SJCRH30 (cell line): ENCODE results near the gene RFTN2. TPM values are rescaled to one million over a fixed set of nuclear protein-coding genes. Genes with fewer than 3 reads are reported as not detected.
"Not testable (repeated sequence)": the region's sequence is repeated elsewhere in the genome, so short reads cannot be mapped to it uniquely, and the experiment has no call there.

Experiments
- DNase-seq, 2 experiments: peaks; one replicate each; pipeline ENCODE4 v3.0.0-alpha.2; 2015 to 2020
- H3K27ac ChIP-seq: fragments of 250-450 bp; sonication (Bioruptor Pico); 2 replicates; pipeline ENCODE4 v1.5.1; 2020; ENCODE audit warnings: mild to moderate bottlenecking, moderate library complexity
- H3K27me3 ChIP-seq: fragments of 250-450 bp; sonication (Bioruptor Pico); 2 replicates; pipeline ENCODE4 v1.5.1; 2020; ENCODE audit warnings: mild to moderate bottlenecking, moderate library complexity
- H3K36me3 ChIP-seq: fragments of 250-450 bp; sonication (Bioruptor Pico); 2 replicates; pipeline ENCODE4 v1.5.1; 2020; ENCODE audit warnings: mild to moderate bottlenecking, moderate library complexity
- H3K4me1 ChIP-seq: fragments of 250-450 bp; sonication (Bioruptor Pico); 2 replicates; pipeline ENCODE4 v1.5.1; 2020; ENCODE audit warnings: mild to moderate bottlenecking, moderate library complexity
- H3K4me3 ChIP-seq: fragments of 250-450 bp; sonication (Bioruptor Pico); 2 replicates; pipeline ENCODE4 v1.5.1; 2020; ENCODE audit warnings: mild to moderate bottlenecking, moderate library complexity
- H3K9me3 ChIP-seq: fragments of 250-450 bp; sonication (Bioruptor Pico); replicated peaks from 2 replicates; pipeline ENCODE4 v1.5.1; 2020; ENCODE audit warnings: mild to moderate bottlenecking, moderate library complexity
- total RNA-seq: library from RNA; depleted of rRNA; stranded (reverse); fragments of >200 nt; shearing (Covaris generic); gene quantifications from 2 replicates; pipeline ENCODE4 v1.2.3, GENCODE V29; 2014

RFTN2 gene
- total RNA-seq, 1 experiment from 2014 or later: 0.02 TPM

DNA sequence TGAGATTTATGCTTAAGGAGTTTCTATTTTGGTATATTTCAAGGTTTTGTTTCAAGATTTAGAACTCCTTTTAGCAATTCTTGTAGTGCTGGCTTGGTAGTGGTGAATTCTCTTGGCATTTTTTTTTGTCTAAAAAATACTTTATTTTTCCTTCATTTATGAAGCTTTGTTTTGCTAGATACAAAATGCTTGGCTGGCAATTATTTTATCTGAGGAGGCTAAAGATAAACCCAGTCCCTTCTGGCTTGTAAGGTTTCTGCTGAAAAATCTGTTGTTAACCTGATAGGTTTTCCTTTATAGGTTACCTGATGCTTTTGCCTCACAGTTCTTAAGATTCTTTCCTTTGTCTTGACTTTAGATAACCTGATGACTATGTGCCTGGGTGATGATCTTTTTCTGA lies 24.3 kb upstream of the RFTN2 start:
- not testable (repeated sequence) for H3K27me3 ChIP-seq, H3K4me3 ChIP-seq, DNase-seq, H3K4me1 ChIP-seq, H3K9me3 ChIP-seq, H3K27ac ChIP-seq, H3K36me3 ChIP-seq

DNA sequence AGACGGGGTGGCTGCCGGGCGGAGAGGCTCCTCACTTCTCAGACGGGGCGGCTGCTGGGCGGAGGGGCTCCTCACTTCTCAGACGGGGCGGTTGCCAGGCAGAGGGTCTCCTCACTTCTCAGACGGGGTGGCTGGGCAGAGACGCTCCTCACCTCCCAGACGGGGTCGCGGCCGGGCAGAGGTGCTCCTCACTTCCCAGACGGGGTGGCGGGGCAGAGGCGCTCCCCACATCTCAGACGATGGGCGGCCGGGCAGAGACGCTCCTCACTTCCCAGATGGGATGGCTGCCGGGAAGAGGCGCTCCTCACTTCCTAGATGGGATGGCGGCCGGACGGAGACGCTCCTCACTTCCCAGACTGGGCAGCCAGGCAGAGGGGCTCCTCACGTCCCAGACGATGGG lies 21.2 kb upstream of the RFTN2 start:
- H3K9me3 ChIP-seq, H3K4me1 ChIP-seq, H3K4me3 ChIP-seq, H3K27ac ChIP-seq, H3K27me3 ChIP-seq, DNase-seq, H3K36me3 ChIP-seq: not testable (repeated sequence)

DNA sequence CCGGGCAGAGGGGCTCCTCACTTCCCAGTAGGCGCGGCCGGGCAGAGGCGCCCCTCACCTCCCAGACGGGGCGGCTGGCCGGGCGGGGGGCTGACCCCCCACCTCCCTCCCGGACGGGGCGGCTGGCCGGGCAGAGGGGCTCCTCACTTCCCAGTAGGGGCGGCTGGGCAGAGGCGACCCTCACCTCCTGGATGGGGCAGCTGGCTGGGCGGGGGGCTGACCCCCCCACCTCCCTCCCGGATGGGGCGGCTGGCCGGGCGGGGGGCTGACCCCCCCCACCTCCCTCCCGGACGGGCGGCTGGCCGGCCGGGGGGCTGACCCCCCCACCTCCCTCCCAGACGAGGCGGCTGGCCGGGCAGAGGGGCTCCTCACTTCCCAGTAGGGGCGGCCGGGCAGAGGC lies 20.6 kb upstream of the RFTN2 start:
- not testable (repeated sequence) for H3K27me3 ChIP-seq, H3K4me3 ChIP-seq, DNase-seq, H3K9me3 ChIP-seq, H3K27ac ChIP-seq, H3K4me1 ChIP-seq, H3K36me3 ChIP-seq

DNA sequence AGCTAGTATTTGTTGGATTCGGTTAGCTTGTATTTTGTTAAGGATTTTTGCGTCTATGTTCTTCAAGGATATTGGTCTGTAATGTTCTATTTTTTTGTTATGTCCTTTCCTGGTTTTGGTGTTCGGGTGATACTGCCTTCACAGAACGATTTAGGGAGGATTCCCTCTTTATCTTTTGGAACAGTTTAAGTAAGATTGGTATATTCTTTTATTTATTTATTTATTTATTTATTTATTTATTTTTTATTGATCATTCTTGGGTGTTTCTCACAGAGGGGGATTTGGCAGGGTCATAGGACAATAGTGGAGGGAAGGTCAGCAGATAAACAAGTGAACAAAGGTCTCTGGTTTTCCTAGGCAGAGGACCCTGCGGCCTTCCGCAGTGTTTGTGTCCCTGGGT lies 19.8 kb upstream of the RFTN2 start:
- not testable (repeated sequence) for H3K4me3 ChIP-seq, H3K27me3 ChIP-seq, H3K36me3 ChIP-seq, H3K4me1 ChIP-seq, H3K9me3 ChIP-seq, H3K27ac ChIP-seq, DNase-seq

DNA sequence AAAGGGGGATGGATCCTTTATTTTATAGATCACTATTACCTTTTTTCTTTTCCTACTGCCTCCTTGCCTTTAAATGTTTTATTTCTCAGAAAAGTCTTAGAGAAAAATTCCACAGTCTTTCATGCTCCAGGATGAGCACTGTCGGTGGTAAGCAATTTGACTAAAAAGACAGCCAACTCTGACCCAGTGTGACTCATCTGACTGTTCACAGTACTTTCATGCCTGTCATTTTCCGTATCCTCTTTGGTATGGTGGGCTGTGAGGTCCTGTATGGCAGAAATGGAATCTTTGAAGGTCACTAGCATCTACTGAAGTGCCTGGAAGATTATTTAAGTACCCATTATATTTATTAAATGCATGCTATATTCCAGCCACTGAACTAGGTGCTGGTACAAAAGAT lies 2.1 kb upstream of the RFTN2 start:
- H3K4me1 ChIP-seq: no peaks in the 10 kb centered on the region
- H3K9me3 ChIP-seq: no peaks in the 10 kb centered on the region
- no peak overlapping the region for H3K27ac ChIP-seq
- no peak overlapping the region for H3K4me3 ChIP-seq
- no peaks in the 10 kb centered on the region for H3K27me3 ChIP-seq
- no peaks in the 10 kb centered on the region for H3K36me3 ChIP-seq
- DNase-seq: no peak

DNA sequence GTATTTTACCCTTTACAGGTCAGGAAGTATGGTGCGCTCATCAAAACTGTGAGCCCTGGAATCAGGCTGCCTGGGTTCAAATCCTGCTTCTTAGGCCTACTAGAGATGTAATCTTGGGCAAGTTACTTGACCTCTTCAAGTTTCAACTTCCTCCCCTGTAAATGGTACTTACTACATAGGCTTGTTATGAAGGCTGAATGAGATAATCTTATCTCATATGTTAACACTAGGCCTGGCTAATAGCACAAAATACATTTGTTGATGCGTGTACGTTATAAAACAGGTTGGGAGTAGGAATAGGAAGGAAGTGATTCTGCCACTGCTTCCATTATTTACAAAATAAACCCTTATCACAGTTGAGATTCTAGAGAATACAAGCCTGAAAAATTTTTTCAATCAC lies 1.7 kb upstream of the RFTN2 start:
- no peak for DNase-seq
- H3K4me3 ChIP-seq: no peak overlapping the region
- H3K4me1 ChIP-seq: no peaks in the 10 kb centered on the region
- no peaks in the 10 kb centered on the region for H3K36me3 ChIP-seq
- no peaks in the 10 kb centered on the region for H3K9me3 ChIP-seq
- H3K27me3 ChIP-seq: no peaks in the 10 kb centered on the region
- no peak overlapping the region for H3K27ac ChIP-seq

DNA sequence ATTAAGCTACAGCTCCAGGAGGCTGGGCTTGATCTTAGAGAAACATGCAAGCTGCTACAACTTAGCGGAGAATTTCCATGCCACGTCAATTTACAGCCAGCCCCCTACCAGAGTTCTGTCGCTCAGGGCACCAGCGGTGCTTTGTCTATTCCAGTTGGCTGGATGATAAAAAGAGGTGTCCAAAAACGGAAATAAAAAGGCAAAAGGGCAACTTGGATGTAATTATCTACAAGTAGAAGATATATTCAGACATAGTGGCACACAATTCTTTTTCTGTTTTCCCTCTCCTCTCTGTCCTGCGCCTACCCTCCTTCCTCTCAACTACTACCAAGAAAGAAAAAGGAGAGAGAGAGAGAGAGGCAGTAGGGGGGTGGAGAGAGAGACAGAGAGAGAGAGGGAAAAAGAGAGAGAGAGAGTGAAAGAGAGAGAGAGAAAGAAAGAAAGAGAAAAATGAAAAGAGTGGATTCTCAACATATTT lies 363 bp upstream of the RFTN2 start:
- Histone ChIP-seq H3K36me3 (no peaks in the 10 kb centered on the region), H3K4me1 (no peaks in the 10 kb centered on the region), H3K27me3 (no peaks in the 10 kb centered on the region), H3K27ac (no peak overlapping the region), H3K4me3 (no peak overlapping the region), H3K9me3 (no peaks in the 10 kb centered on the region)
- no peak for DNase-seq

- DNase-seq: peak in 1 of 2 experiments; percentile 41
- Histone ChIP-seq H3K9me3 (no peaks in the 10 kb centered on the region), H3K4me1 (no peaks in the 10 kb centered on the region), H3K27ac (no peak overlapping the region), H3K27me3 (no peaks in the 10 kb centered on the region), H3K36me3 (no peaks in the 10 kb centered on the region), H3K4me3 (no peak overlapping the region)
Measured at GRCh38 chr2:197674591-197674990, 796 bp downstream of the RFTN2 start.

- no peaks in the 10 kb centered on the region for H3K36me3 ChIP-seq
- no peaks in the 10 kb centered on the region for H3K4me1 ChIP-seq
- H3K27me3 ChIP-seq: no peaks in the 10 kb centered on the region
- H3K4me3 ChIP-seq: no peak overlapping the region
- H3K9me3 ChIP-seq: no peaks in the 10 kb centered on the region
- DNase-seq: no peak
- no peak overlapping the region for H3K27ac ChIP-seq
Measured at GRCh38 chr2:197674060-197674459, 1.3 kb downstream of the RFTN2 start.

- Histone ChIP-seq H3K4me3 (no peak overlapping the region), H3K36me3 (no peaks in the 10 kb centered on the region), H3K9me3 (no peaks in the 10 kb centered on the region), H3K4me1 (no peaks in the 10 kb centered on the region), H3K27me3 (no peaks in the 10 kb centered on the region), H3K27ac (no peak overlapping the region)
- DNase-seq: no peak
Measured at GRCh38 chr2:197673606-197674005, 1.8 kb downstream of the RFTN2 start.

- H3K27ac ChIP-seq: no peak overlapping the region
- H3K27me3 ChIP-seq: no peaks in the 10 kb centered on the region
- no peak overlapping the region for H3K4me3 ChIP-seq
- no peaks in the 10 kb centered on the region for H3K9me3 ChIP-seq
- no peak for DNase-seq
- H3K4me1 ChIP-seq: no peaks in the 10 kb centered on the region
- no peaks in the 10 kb centered on the region for H3K36me3 ChIP-seq
Measured at GRCh38 chr2:197673106-197673505, 2.3 kb downstream of the RFTN2 start.

DNA sequence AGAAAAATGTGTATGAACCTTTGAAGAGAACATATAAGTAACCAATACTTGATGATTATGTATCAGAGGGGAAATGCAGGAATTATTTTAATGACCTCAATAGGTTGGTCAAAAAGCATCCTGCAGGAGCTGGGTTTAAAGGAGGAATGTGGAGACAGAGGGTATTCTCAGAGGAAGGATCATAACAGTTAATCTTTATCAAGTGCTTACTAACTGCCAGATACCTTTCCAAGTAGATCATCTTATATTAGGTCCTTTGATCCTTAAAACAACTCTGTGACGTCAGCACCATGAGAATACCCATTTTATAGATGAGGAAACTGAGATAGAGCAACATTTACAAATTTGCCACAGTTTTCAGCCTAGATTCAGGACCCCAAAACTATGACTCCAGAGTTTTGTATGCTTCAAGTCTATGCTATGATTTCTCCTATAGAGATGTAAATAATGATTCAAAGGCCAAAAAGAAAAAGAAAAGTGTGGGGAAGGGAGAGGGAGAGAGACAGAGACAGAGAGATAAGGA lies 3.0 kb downstream of the RFTN2 start:
- Histone ChIP-seq H3K27ac (no peak overlapping the region), H3K36me3 (no peaks in the 10 kb centered on the region), H3K4me1 (no peaks in the 10 kb centered on the region), H3K9me3 (no peaks in the 10 kb centered on the region), H3K4me3 (no peak overlapping the region), H3K27me3 (no peaks in the 10 kb centered on the region)
- DNase-seq: no peak

DNA sequence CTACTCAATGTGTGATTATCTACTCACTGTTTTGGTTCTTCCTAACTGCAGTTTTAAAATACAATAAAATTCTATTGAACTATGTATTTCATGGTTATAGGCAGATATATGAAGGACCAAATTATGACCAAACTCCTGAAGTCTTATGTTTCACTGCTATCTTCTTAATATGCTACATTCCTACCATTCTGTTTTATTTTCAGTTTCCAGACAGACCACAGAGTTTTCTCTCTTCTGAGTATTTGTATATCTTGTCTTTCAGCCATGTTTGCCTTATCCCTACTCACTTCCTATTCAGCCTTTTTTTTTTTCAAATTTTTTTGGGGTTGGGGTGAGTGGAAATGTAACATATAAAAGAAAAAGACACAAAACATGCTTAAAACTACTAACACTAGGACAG lies 6.3 kb downstream of the RFTN2 start:
- H3K9me3 ChIP-seq: no peaks in the 10 kb centered on the region; the same call in 1 of the 2 replicates
- H3K4me3 ChIP-seq: no peak overlapping the region
- no peak for DNase-seq
- no peak overlapping the region for H3K27ac ChIP-seq
- no peaks in the 10 kb centered on the region for H3K4me1 ChIP-seq
- no peaks in the 10 kb centered on the region for H3K36me3 ChIP-seq
- H3K27me3 ChIP-seq: no peaks in the 10 kb centered on the region

- H3K4me3 ChIP-seq: no peak overlapping the region
- H3K27me3 ChIP-seq: no peaks in the 10 kb centered on the region
- no peaks in the 10 kb centered on the region for H3K36me3 ChIP-seq
- no peak overlapping the region for H3K27ac ChIP-seq
- no peaks in the 10 kb centered on the region; the same call in 1 of the 2 replicates for H3K9me3 ChIP-seq
- DNase-seq: no peak
- H3K4me1 ChIP-seq: no peaks in the 10 kb centered on the region
Measured at GRCh38 chr2:197668296-197668695, 7.1 kb downstream of the RFTN2 start.

GRCh38 chr2:197666277-197666676 lies 9.1 kb downstream of the RFTN2 start:
- no peak overlapping the region for H3K4me3 ChIP-seq
- no peaks in the 10 kb centered on the region for H3K36me3 ChIP-seq
- DNase-seq: no peak
- no peaks in the 10 kb centered on the region; the same call in 1 of the 2 replicates for H3K9me3 ChIP-seq
- H3K27ac ChIP-seq: no peak overlapping the region
- H3K27me3 ChIP-seq: no peaks in the 10 kb centered on the region
- no peaks in the 10 kb centered on the region for H3K4me1 ChIP-seq

DNA sequence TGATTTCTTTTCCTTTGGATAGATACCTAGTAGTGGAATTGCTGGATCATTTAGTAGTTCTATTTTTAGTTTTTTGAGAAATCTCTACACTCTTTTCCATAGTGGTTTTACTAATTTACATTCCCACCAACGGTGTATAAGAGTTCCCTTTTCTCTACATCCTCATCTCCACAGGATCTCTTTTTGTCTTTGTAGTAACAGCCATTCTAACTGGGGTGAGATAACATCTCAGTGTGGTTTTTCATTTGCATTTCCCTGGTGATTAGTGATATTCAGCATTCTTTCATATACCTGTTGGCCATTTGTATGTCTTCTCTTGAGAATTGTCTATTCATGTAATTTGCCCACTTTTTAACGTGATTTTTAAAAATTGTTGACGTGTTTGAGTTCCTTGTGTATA lies 13.8 kb downstream of the RFTN2 start:
- no peaks in the 10 kb centered on the region for H3K4me1 ChIP-seq
- no peaks in the 10 kb centered on the region for H3K27me3 ChIP-seq
- H3K4me3 ChIP-seq: no peak overlapping the region
- no peaks in the 10 kb centered on the region for H3K36me3 ChIP-seq
- no peaks in the 10 kb centered on the region for H3K9me3 ChIP-seq
- DNase-seq: no peak
- H3K27ac ChIP-seq: no peak overlapping the region
